Glutamatergic neuron (in vitro differentiated cells): ENCODE results near the gene PIR. TPM values are rescaled to one million over a fixed set of nuclear protein-coding genes. Genes with fewer than 3 reads are reported as not detected.

Experiments
- DNase-seq: peaks from one replicate; pipeline ENCODE4 v3.0.0; 2022
- H3K27ac Mint-ChIP-seq: one replicate; pipeline ENCODE4 v1.8.0; 2020; ENCODE audit warnings: mild to moderate bottlenecking, mixed read lengths, inconsistent platforms; ENCODE audit not compliant: unreplicated experiment
- H3K27me3 Mint-ChIP-seq: one replicate; pipeline ENCODE4 v1.8.0; 2020; ENCODE audit warnings: mild to moderate bottlenecking, moderate library complexity, mixed read lengths, inconsistent platforms; ENCODE audit not compliant: unreplicated experiment
- H3K36me3 Mint-ChIP-seq: one replicate; pipeline ENCODE4 v1.8.0; 2020; ENCODE audit warnings: mild to moderate bottlenecking, mixed read lengths, inconsistent platforms; ENCODE audit not compliant: unreplicated experiment
- H3K4me1 Mint-ChIP-seq: one replicate; pipeline ENCODE4 v1.8.0; 2020; ENCODE audit warnings: mild to moderate bottlenecking, low read depth, mixed read lengths, inconsistent platforms; ENCODE audit not compliant: unreplicated experiment
- H3K4me3 Mint-ChIP-seq: one replicate; pipeline ENCODE4 v1.8.0; 2020; ENCODE audit warnings: mild to moderate bottlenecking, mixed read lengths, inconsistent platforms; ENCODE audit not compliant: unreplicated experiment
- H3K9me3 Mint-ChIP-seq: one replicate; pipeline ENCODE4 v1.8.0; 2020; ENCODE audit warnings: mild to moderate bottlenecking, moderate library complexity, mixed read lengths, inconsistent platforms; ENCODE audit not compliant: unreplicated experiment
- total RNA-seq: library from RNA; stranded (reverse); fragmentation: NEBNext Ultra II Directional; extraction: Animal tissue kit (Norgen Biotek cat#: 25700); gene quantifications from one replicate; pipeline ENCODE4 v1.2.1, GENCODE V29; 2021; ENCODE audit not compliant: unreplicated experiment
- TF ChIP-seq, protein P1 (sequence below): fragments of 200-600 bp; sonication (generic); IDR thresholded peaks from one replicate; pipeline ENCODE4 v1.5.0; 2021; ENCODE audit not compliant: partially characterized antibody, unreplicated experiment

Gene PIR
- total RNA-seq, 1 donor from 2014 or later: 2.6 TPM

DNA sequence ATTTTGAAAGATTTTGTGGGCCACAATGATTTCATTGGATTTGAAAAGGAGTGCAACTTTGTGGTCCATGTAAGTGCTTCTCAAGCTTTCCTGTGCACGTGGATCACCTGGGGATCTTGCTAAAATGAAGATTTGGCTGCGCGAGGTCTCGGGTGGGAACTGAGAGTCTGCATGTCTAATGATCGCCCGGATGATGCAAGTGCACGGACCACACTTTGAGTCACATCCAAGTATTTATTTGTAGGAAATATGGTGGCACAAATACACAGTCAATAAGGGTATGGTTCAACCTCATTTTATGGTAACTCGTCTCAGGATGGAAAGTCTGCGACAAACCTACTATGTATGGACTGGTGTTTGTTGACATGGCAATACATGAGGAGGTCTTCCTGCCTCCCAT, 8.4 kb upstream of the PIR start:
- H3K4me3 Mint-ChIP-seq: no peak overlapping the region
- no peaks in the 10 kb centered on the region for H3K4me1 Mint-ChIP-seq
- no peak for DNase-seq
- no peaks in the 10 kb centered on the region for H3K9me3 Mint-ChIP-seq
- TF ChIP-seq, protein P1, sequence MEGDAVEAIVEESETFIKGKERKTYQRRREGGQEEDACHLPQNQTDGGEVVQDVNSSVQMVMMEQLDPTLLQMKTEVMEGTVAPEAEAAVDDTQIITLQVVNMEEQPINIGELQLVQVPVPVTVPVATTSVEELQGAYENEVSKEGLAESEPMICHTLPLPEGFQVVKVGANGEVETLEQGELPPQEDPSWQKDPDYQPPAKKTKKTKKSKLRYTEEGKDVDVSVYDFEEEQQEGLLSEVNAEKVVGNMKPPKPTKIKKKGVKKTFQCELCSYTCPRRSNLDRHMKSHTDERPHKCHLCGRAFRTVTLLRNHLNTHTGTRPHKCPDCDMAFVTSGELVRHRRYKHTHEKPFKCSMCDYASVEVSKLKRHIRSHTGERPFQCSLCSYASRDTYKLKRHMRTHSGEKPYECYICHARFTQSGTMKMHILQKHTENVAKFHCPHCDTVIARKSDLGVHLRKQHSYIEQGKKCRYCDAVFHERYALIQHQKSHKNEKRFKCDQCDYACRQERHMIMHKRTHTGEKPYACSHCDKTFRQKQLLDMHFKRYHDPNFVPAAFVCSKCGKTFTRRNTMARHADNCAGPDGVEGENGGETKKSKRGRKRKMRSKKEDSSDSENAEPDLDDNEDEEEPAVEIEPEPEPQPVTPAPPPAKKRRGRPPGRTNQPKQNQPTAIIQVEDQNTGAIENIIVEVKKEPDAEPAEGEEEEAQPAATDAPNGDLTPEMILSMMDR: no peak
- H3K27ac Mint-ChIP-seq: no peak overlapping the region
- H3K36me3 Mint-ChIP-seq: no peaks in the 10 kb centered on the region
- H3K27me3 Mint-ChIP-seq: peaks cover 3% of the 10 kb centered on the region

DNA sequence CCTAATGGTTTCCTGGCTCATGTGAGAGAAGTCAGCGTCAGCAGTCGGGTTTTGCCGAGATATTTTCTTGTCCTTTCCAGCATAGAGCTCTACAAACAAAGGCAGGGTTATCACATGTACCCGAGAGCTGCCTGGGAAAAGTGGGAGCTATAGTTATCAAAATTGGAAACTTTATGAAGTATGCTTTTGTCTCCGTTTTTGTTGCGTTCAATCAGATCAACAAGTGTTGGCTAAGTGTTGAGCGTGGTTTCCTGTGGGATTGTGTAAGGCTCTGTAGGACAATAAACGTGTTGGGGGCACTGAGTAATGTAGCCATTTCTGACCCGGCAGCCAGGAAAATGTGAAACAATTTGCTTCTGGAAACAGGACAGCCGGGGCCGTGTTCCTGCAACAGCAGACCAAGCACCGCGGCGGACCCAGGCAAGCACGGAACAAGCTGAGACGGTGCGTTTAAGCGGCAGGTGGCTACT, 7.4 kb upstream of the PIR start, which contains the start of gene BMX:
Gene BMX, plus strand, starts transcription at position 311 of the 470 bp plus-strand sequence. CDS start 7,547 bp downstream, outside the sequence.
- peaks cover 3% of the 10 kb centered on the region for H3K27me3 Mint-ChIP-seq
- no peaks in the 10 kb centered on the region for H3K9me3 Mint-ChIP-seq
- TF ChIP-seq, protein P1: no peak
- no peaks in the 10 kb centered on the region for H3K4me1 Mint-ChIP-seq
- no peak within 1 kb of the TSS for H3K27ac Mint-ChIP-seq
- no peak for DNase-seq
- H3K36me3 Mint-ChIP-seq: no peaks in the 10 kb centered on the region
- no peak within 1 kb of the TSS for H3K4me3 Mint-ChIP-seq

DNA sequence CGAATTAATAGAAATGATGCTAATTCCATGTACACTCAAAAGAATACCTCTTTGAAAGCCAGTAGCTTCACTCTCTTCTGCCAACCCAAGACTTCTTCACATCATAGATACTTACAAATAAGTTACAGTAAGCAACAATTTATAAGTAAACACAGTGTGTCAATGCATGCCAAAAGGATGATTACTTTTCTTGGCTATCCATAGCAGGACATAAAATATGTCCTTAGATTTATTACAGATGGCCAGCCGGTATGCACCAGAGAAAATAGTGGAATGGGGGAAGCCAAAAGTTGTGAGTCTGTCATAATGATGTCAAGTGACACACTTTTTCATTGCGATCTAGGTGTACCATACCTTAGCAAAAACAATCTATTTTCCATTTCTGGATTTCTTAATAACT, 6.8 kb upstream of the PIR start:
- Mint-ChIP-seq H3K9me3 (no peaks in the 10 kb centered on the region), H3K4me3 (no peak overlapping the region), H3K4me1 (no peaks in the 10 kb centered on the region), H3K27me3 (peaks cover 3% of the 10 kb centered on the region), H3K36me3 (no peaks in the 10 kb centered on the region), H3K27ac (no peak overlapping the region)
- DNase-seq: no peak
- TF ChIP-seq, protein P1: no peak

- H3K9me3 Mint-ChIP-seq: no peaks in the 10 kb centered on the region
- H3K27me3 Mint-ChIP-seq: peaks cover 3% of the 10 kb centered on the region
- no peaks in the 10 kb centered on the region for H3K36me3 Mint-ChIP-seq
- TF ChIP-seq, protein P1: no peak
- no peak overlapping the region for H3K4me3 Mint-ChIP-seq
- no peak overlapping the region for H3K27ac Mint-ChIP-seq
- H3K4me1 Mint-ChIP-seq: no peaks in the 10 kb centered on the region
- DNase-seq: no peak
Measured at GRCh38 chrX:15498741-15499140, 5.6 kb upstream of the PIR start.

DNA sequence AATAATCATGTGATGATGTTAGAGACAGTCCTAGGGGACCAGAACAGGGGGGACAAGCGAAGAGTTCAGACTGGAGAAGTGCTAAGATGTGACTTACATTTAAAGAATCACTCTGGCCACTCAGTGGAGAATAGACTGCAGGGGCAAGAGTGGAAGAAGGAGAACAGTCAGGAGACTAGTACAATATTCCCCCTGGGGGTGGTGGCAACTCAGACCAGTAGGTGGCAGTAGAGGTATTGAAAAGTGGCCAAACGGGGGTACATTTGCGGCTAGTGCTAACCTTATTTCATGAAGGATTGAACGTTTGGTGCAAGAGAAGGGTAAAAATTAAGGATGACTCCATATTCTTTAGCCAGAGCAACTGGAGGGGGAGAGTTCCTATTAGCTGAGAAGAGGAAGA, 4.7 kb upstream of the PIR start:
- Mint-ChIP-seq H3K36me3 (no peaks in the 10 kb centered on the region), H3K27me3 (peaks cover 3% of the 10 kb centered on the region), H3K4me1 (no peaks in the 10 kb centered on the region), H3K27ac (no peak overlapping the region), H3K4me3 (no peak overlapping the region), H3K9me3 (no peaks in the 10 kb centered on the region)
- DNase-seq: peak; percentile 65
- TF ChIP-seq, protein P1: peak; percentile 55
